ENCODE results near the gene DNAH11.
"Not testable (repeated sequence)": the region's sequence is repeated elsewhere in the genome, so short reads cannot be mapped to it uniquely, and the experiment has no call there.

The DNAH11 gene

GRCh38 chr7:21656796-21657195, 114.0 kb downstream of the DNAH11 start:
- Histone ChIP-seq H3K4me3 (ENCODE audit: low read depth, low read length) (no peak overlapping the region), H3K36me3 (ENCODE audit: control insufficient read depth, insufficient read depth, low read length) (no peaks in the 10 kb centered on the region), H3K27ac (ENCODE audit: low read depth, low read length) (no peak overlapping the region), H3K9ac (ENCODE audit: low read depth, low read length) (no peak overlapping the region), H3K9me3 (ENCODE audit: control insufficient read depth, insufficient read depth, low read length) (no peaks in the 10 kb centered on the region), H3K27me3 (ENCODE audit: control insufficient read depth, insufficient read depth, low read length) (no peaks in the 10 kb centered on the region), H3K4me1 (ENCODE audit: control insufficient read depth, insufficient read depth, low read length) (no peaks in the 10 kb centered on the region)

- no peak overlapping the region for H3K27ac ChIP-seq (ENCODE audit: low read depth, low read length)
- H3K36me3 ChIP-seq (ENCODE audit: control insufficient read depth, insufficient read depth, low read length) = no peaks in the 10 kb centered on the region
- no peaks in the 10 kb centered on the region for H3K27me3 ChIP-seq (ENCODE audit: control insufficient read depth, insufficient read depth, low read length)
- H3K4me3 ChIP-seq (ENCODE audit: low read depth, low read length) = no peak overlapping the region
- no peaks in the 10 kb centered on the region for H3K9me3 ChIP-seq (ENCODE audit: control insufficient read depth, insufficient read depth, low read length)
- H3K4me1 ChIP-seq (ENCODE audit: control insufficient read depth, insufficient read depth, low read length) = no peaks in the 10 kb centered on the region
- H3K9ac ChIP-seq (ENCODE audit: low read depth, low read length) = no peak overlapping the region
These were observed 127.7 kb downstream of the DNAH11 start for GRCh38 chr7:21670496-21670895.

GRCh38 chr7:21671859-21672258, 129.0 kb downstream of the DNAH11 start:
- Histone ChIP-seq H3K27ac (ENCODE audit: low read depth, low read length) (no peak overlapping the region), H3K9me3 (ENCODE audit: control insufficient read depth, insufficient read depth, low read length) (no peaks in the 10 kb centered on the region), H3K9ac (ENCODE audit: low read depth, low read length) (no peak overlapping the region), H3K27me3 (ENCODE audit: control insufficient read depth, insufficient read depth, low read length) (no peaks in the 10 kb centered on the region), H3K4me1 (ENCODE audit: control insufficient read depth, insufficient read depth, low read length) (no peaks in the 10 kb centered on the region), H3K36me3 (ENCODE audit: control insufficient read depth, insufficient read depth, low read length) (no peaks in the 10 kb centered on the region), H3K4me3 (ENCODE audit: low read depth, low read length) (no peak overlapping the region)

GRCh38 chr7:21675255-21675654, 132.4 kb downstream of the DNAH11 start:
- H3K9ac ChIP-seq (ENCODE audit: low read depth, low read length) = no peak overlapping the region

GRCh38 chr7:21690705-21691104, 147.9 kb downstream of the DNAH11 start:
- H3K9ac ChIP-seq (ENCODE audit: low read depth, low read length) = no peak overlapping the region
- no peak overlapping the region for H3K27ac ChIP-seq (ENCODE audit: low read depth, low read length)
- H3K9me3 ChIP-seq (ENCODE audit: control insufficient read depth, insufficient read depth, low read length) = no peaks in the 10 kb centered on the region
- no peaks in the 10 kb centered on the region for H3K36me3 ChIP-seq (ENCODE audit: control insufficient read depth, insufficient read depth, low read length)
- H3K4me1 ChIP-seq (ENCODE audit: control insufficient read depth, insufficient read depth, low read length) = peaks cover 9% of the 10 kb centered on the region; the same call in 1 of the 2 replicates
- H3K27me3 ChIP-seq (ENCODE audit: control insufficient read depth, insufficient read depth, low read length) = no peaks in the 10 kb centered on the region
- H3K4me3 ChIP-seq (ENCODE audit: low read depth, low read length) = no peak overlapping the region

More at GRCh38 chr7:21675255-21675654, 132.4 kb downstream of the DNAH11 start:
- H3K27ac ChIP-seq (ENCODE audit: low read depth, low read length) = no peak overlapping the region
- no peaks in the 10 kb centered on the region for H3K4me1 ChIP-seq (ENCODE audit: control insufficient read depth, insufficient read depth, low read length)
- 0 out of 2 replicates have a peak, but pooled peaks cover 3% of the 10 kb centered on the region for H3K9me3 ChIP-seq (ENCODE audit: control insufficient read depth, insufficient read depth, low read length)
- no peaks in the 10 kb centered on the region for H3K27me3 ChIP-seq (ENCODE audit: control insufficient read depth, insufficient read depth, low read length)
- H3K36me3 ChIP-seq (ENCODE audit: control insufficient read depth, insufficient read depth, low read length) = no peaks in the 10 kb centered on the region
- no peak overlapping the region for H3K4me3 ChIP-seq (ENCODE audit: low read depth, low read length)

- not testable (repeated sequence) for H3K27ac ChIP-seq (ENCODE audit: low read depth, low read length); H3K9ac ChIP-seq (ENCODE audit: low read depth, low read length); H3K4me1 ChIP-seq (ENCODE audit: control insufficient read depth, insufficient read depth, low read length); H3K27me3 ChIP-seq (ENCODE audit: control insufficient read depth, insufficient read depth, low read length); H3K4me3 ChIP-seq (ENCODE audit: low read depth, low read length); H3K36me3 ChIP-seq (ENCODE audit: control insufficient read depth, insufficient read depth, low read length); H3K9me3 ChIP-seq (ENCODE audit: control insufficient read depth, insufficient read depth, low read length)
These were observed 148.3 kb downstream of the DNAH11 start for GRCh38 chr7:21691146-21691545.

GRCh38 chr7:21700587-21700986, 157.7 kb downstream of the DNAH11 start:
- H3K27me3 ChIP-seq (ENCODE audit: control insufficient read depth, insufficient read depth, low read length); H3K4me1 ChIP-seq (ENCODE audit: control insufficient read depth, insufficient read depth, low read length); H3K9me3 ChIP-seq (ENCODE audit: control insufficient read depth, insufficient read depth, low read length); H3K27ac ChIP-seq (ENCODE audit: low read depth, low read length); H3K9ac ChIP-seq (ENCODE audit: low read depth, low read length); H3K4me3 ChIP-seq (ENCODE audit: low read depth, low read length); H3K36me3 ChIP-seq (ENCODE audit: control insufficient read depth, insufficient read depth, low read length): not testable (repeated sequence)

GRCh38 chr7:21702303-21702702, 159.5 kb downstream of the DNAH11 start:
- Histone ChIP-seq H3K36me3 (ENCODE audit: control insufficient read depth, insufficient read depth, low read length) (no peaks in the 10 kb centered on the region), H3K9me3 (ENCODE audit: control insufficient read depth, insufficient read depth, low read length) (no peaks in the 10 kb centered on the region), H3K9ac (ENCODE audit: low read depth, low read length) (no peak overlapping the region), H3K27me3 (ENCODE audit: control insufficient read depth, insufficient read depth, low read length) (no peaks in the 10 kb centered on the region), H3K4me3 (ENCODE audit: low read depth, low read length) (no peak overlapping the region), H3K4me1 (ENCODE audit: control insufficient read depth, insufficient read depth, low read length) (peaks cover 6% of the 10 kb centered on the region), H3K27ac (ENCODE audit: low read depth, low read length) (no peak overlapping the region)

GRCh38 chr7:21704359-21704758, 161.5 kb downstream of the DNAH11 start:
- Histone ChIP-seq H3K27ac (ENCODE audit: low read depth, low read length) (no peak overlapping the region), H3K9ac (ENCODE audit: low read depth, low read length) (no peak overlapping the region), H3K36me3 (ENCODE audit: control insufficient read depth, insufficient read depth, low read length) (no peaks in the 10 kb centered on the region), H3K4me3 (ENCODE audit: low read depth, low read length) (no peak overlapping the region), H3K9me3 (ENCODE audit: control insufficient read depth, insufficient read depth, low read length) (no peaks in the 10 kb centered on the region), H3K27me3 (ENCODE audit: control insufficient read depth, insufficient read depth, low read length) (no peaks in the 10 kb centered on the region), H3K4me1 (ENCODE audit: control insufficient read depth, insufficient read depth, low read length) (peaks cover 6% of the 10 kb centered on the region)

GRCh38 chr7:21706131-21706530, 163.3 kb downstream of the DNAH11 start:
- Histone ChIP-seq H3K4me3 (ENCODE audit: low read depth, low read length) (no peak overlapping the region), H3K9me3 (ENCODE audit: control insufficient read depth, insufficient read depth, low read length) (no peaks in the 10 kb centered on the region), H3K4me1 (ENCODE audit: control insufficient read depth, insufficient read depth, low read length) (peaks cover 6% of the 10 kb centered on the region), H3K27ac (ENCODE audit: low read depth, low read length) (no peak overlapping the region), H3K36me3 (ENCODE audit: control insufficient read depth, insufficient read depth, low read length) (no peaks in the 10 kb centered on the region), H3K9ac (ENCODE audit: low read depth, low read length) (no peak overlapping the region), H3K27me3 (ENCODE audit: control insufficient read depth, insufficient read depth, low read length) (no peaks in the 10 kb centered on the region)

GRCh38 chr7:21707566-21707965, 164.7 kb downstream of the DNAH11 start:
- Histone ChIP-seq H3K4me3 (ENCODE audit: low read depth, low read length) (no peak overlapping the region), H3K9ac (ENCODE audit: low read depth, low read length) (no peak overlapping the region), H3K36me3 (ENCODE audit: control insufficient read depth, insufficient read depth, low read length) (no peaks in the 10 kb centered on the region), H3K27me3 (ENCODE audit: control insufficient read depth, insufficient read depth, low read length) (no peaks in the 10 kb centered on the region), H3K9me3 (ENCODE audit: control insufficient read depth, insufficient read depth, low read length) (no peaks in the 10 kb centered on the region), H3K4me1 (ENCODE audit: control insufficient read depth, insufficient read depth, low read length) (peaks cover 6% of the 10 kb centered on the region), H3K27ac (ENCODE audit: low read depth, low read length) (no peak overlapping the region)

GRCh38 chr7:21708096-21708495, 165.3 kb downstream of the DNAH11 start:
- H3K9ac ChIP-seq (ENCODE audit: low read depth, low read length) = no peak overlapping the region
- no peaks in the 10 kb centered on the region for H3K9me3 ChIP-seq (ENCODE audit: control insufficient read depth, insufficient read depth, low read length)
- no peak overlapping the region for H3K4me3 ChIP-seq (ENCODE audit: low read depth, low read length)
- no peaks in the 10 kb centered on the region for H3K27me3 ChIP-seq (ENCODE audit: control insufficient read depth, insufficient read depth, low read length)
- peaks cover 6% of the 10 kb centered on the region for H3K4me1 ChIP-seq (ENCODE audit: control insufficient read depth, insufficient read depth, low read length)
- no peaks in the 10 kb centered on the region for H3K36me3 ChIP-seq (ENCODE audit: control insufficient read depth, insufficient read depth, low read length)
- H3K27ac ChIP-seq (ENCODE audit: low read depth, low read length) = no peak overlapping the region
